Measurements from ENCODE around the gene POLR2B. TPM values are rescaled to one million over a fixed set of nuclear protein-coding genes. Genes with fewer than 3 reads are reported as not detected.

POLR2B gene
- total RNA-seq, 1 experiment from 2014 or later: 101 TPM

DNA sequence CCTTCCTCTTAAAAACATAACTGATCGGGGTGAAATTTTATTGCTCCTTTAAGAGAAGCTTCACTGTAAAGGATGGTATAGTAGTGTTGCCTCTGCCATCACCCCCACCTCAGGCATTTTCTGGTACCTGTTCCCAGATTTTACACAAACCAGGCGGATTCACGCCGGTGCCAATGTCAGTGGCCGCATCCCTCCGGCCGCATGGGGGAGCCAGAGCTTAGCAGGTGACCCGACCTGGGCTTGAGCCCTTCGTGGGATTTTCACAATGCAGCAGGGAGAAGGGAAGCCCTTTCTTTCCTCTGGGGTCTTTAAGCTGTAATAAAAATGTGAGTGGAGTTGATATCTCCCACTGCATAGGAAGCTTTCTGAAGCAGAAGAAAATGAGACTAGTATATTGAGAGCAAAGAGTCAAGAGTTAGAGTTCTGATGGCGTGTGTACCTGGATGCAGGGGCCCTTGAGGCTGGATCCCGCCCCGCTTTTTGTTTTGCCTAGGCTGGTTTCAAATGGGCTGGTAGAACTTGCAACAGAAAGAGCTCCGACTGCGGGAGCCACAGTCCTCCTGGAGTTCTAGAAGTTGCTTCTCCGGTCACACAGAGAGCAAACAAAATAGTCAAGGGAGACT is 59.4 kb downstream of the POLR2B start:
- intact Hi-C loops (cut with micrococcal nuclease): loop anchor here (1.0 to 10.0 kb wide), 4 partner anchors 77 to 389 kb away; partner anchors contain the start of gene IGFBP7
- peak; percentile 76 for DNase-seq (ENCODE audit: unreplicated experiment)
- peaks cover 10% of the 10 kb centered on the region for H3K36me3 Mint-ChIP-seq (ENCODE audit: insufficient read depth, unreplicated experiment)
- peaks cover 24% of the 10 kb centered on the region for H3K4me1 Mint-ChIP-seq (ENCODE audit: insufficient read depth, unreplicated experiment)
- BruUV-seq (replicated peaks): no TSS peak
- ChIA-PET CTCF (interaction anchor here (0.5 to 9.8 kb wide), 66 partner anchors 9 to 1454 kb away, joined by 3 to 213 read pairs (median 5); no protein-coding TSS in a partner anchor), POLR2A (interaction anchor here (0.6 to 3.5 kb wide), 7 partner anchors 10 to 828 kb away, joined by 3 to 15 read pairs (median 5); no protein-coding TSS in a partner anchor)
- H3K27ac Mint-ChIP-seq (ENCODE audit: low read depth, unreplicated experiment): no peak overlapping the region
- no peaks in the 10 kb centered on the region for H3K27me3 Mint-ChIP-seq (ENCODE audit: insufficient read depth, unreplicated experiment)
- H3K4me3 Mint-ChIP-seq (ENCODE audit: unreplicated experiment): no peak overlapping the region
- TF ChIP-seq, protein P1, sequence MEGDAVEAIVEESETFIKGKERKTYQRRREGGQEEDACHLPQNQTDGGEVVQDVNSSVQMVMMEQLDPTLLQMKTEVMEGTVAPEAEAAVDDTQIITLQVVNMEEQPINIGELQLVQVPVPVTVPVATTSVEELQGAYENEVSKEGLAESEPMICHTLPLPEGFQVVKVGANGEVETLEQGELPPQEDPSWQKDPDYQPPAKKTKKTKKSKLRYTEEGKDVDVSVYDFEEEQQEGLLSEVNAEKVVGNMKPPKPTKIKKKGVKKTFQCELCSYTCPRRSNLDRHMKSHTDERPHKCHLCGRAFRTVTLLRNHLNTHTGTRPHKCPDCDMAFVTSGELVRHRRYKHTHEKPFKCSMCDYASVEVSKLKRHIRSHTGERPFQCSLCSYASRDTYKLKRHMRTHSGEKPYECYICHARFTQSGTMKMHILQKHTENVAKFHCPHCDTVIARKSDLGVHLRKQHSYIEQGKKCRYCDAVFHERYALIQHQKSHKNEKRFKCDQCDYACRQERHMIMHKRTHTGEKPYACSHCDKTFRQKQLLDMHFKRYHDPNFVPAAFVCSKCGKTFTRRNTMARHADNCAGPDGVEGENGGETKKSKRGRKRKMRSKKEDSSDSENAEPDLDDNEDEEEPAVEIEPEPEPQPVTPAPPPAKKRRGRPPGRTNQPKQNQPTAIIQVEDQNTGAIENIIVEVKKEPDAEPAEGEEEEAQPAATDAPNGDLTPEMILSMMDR (IDR thresholded peaks at IDR 0.05; ENCODE audit: unreplicated experiment): peak; percentile 89
- no peaks in the 10 kb centered on the region for H3K9me3 Mint-ChIP-seq (ENCODE audit: unreplicated experiment)

DNA sequence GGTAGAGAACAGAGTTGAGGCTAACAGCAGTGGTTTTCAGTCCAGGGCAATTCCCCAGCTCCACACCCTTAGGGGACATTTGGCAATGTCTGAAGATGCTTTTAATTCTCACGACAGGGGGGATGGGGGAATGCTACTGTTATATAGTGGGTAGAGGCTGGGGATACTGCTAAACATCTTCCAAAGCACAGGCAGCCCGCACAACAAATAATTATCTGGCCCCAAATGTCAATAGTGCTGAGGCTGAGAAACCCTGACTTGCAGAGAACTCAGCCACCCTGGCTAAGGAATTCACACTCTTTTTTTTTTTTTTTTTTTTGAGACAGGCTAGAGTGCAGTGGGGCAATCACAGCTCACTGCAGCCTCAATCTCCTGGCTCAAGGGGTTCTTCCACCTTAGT is 60.6 kb downstream of the POLR2B start:
- Mint-ChIP-seq H3K27me3 (ENCODE audit: insufficient read depth, unreplicated experiment) (no peaks in the 10 kb centered on the region), H3K9me3 (ENCODE audit: unreplicated experiment) (no peaks in the 10 kb centered on the region), H3K27ac (ENCODE audit: low read depth, unreplicated experiment) (no peak overlapping the region), H3K36me3 (ENCODE audit: insufficient read depth, unreplicated experiment) (no peaks in the 10 kb centered on the region), H3K4me3 (ENCODE audit: unreplicated experiment) (no peak overlapping the region), H3K4me1 (ENCODE audit: insufficient read depth, unreplicated experiment) (peaks cover 26% of the 10 kb centered on the region)
- TF ChIP-seq, protein P1 (IDR thresholded peaks at IDR 0.05; ENCODE audit: unreplicated experiment): no peak
- peak; percentile 56 for DNase-seq (ENCODE audit: unreplicated experiment)
- CTCF ChIA-PET: interaction anchor here (0.6 to 9.8 kb wide), 10 partner anchors 8 to 386 kb away, joined by 3 to 213 read pairs (median 18); no protein-coding TSS in a partner anchor
- no TSS peak for BruUV-seq (replicated peaks)
- POLR2A ChIA-PET: interaction anchor here (3.5 kb wide), 1 partner anchor 43 kb away, joined by 15 read pairs; no protein-coding TSS in a partner anchor
- intact Hi-C loops (cut with micrococcal nuclease): loop anchor here (5.0 to 10.0 kb wide), 3 partner anchors 75 to 388 kb away; partner anchors contain the start of gene IGFBP7

DNA sequence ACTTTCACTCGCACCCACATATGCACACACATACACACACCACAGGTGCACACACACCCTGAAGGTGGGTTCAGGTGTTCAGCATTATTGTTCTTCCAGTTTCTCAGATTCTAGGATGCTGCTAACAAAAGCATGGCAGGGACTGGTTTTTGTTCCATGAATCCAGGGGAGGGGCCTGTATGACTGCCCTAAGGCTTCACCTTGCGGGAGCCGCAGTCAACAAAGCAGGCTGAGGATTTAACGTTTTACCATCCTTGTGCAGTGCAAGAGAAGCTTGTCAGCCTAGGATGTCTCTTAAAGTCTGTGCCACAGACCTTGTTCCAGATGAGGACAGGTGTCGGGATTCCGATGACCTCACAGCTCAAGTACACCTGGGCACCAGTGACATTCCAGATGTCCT is 61.8 kb downstream of the POLR2B start:
- BruUV-seq (replicated peaks): no TSS peak
- peaks cover 29% of the 10 kb centered on the region for H3K4me1 Mint-ChIP-seq (ENCODE audit: insufficient read depth, unreplicated experiment)

DNA sequence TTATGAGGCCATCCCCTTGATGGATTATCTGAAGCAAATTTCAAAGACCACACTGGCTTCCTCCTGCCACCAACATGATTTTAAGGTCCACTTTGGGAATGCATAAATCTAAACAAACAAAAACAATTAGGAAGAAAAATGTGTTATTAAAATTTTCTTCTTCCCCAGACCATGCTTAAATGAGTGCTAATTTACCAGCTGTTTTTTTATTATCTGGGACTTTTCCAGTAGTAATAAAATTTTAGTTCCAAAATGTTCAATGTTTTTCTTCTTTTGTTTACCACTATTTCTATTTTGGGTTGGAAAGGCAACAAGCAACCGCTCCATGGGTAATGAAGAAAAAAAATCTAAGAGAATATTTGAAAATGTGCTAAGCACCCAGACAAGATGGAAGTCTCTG is 62.3 kb downstream of the POLR2B start:
- Mint-ChIP-seq H3K9me3 (ENCODE audit: unreplicated experiment) (no peaks in the 10 kb centered on the region), H3K27me3 (ENCODE audit: insufficient read depth, unreplicated experiment) (no peaks in the 10 kb centered on the region), H3K27ac (ENCODE audit: low read depth, unreplicated experiment) (no peak overlapping the region), H3K36me3 (ENCODE audit: insufficient read depth, unreplicated experiment) (no peaks in the 10 kb centered on the region), H3K4me1 (ENCODE audit: insufficient read depth, unreplicated experiment) (peaks cover 29% of the 10 kb centered on the region), H3K4me3 (ENCODE audit: unreplicated experiment) (no peak overlapping the region)
- TF ChIP-seq, protein P1 (IDR thresholded peaks at IDR 0.05; ENCODE audit: unreplicated experiment): no peak
- DNase-seq (ENCODE audit: unreplicated experiment): no peak
- ChIA-PET POLR2A (interaction anchor here (0.6 to 1.1 kb wide), 2 partner anchors 62 to 109 kb away, joined by 3 read pairs; partner anchors contain the start of gene POLR2B), CTCF (interaction anchor here (0.6 to 9.8 kb wide), 6 partner anchors 14 to 367 kb away, joined by 3 to 213 read pairs (median 3); partner anchors contain the start of gene NOA1)
- no TSS peak for BruUV-seq (replicated peaks)
- intact Hi-C loops (cut with micrococcal nuclease): no loop called here

More for the DNA sequence above, 61.8 kb downstream of the POLR2B start:
- ChIA-PET POLR2A (interaction anchor here (0.6 to 1.1 kb wide), 5 partner anchors 9 to 123 kb away, joined by 3 read pairs; partner anchors contain the start of gene POLR2B), CTCF (interaction anchor here (0.5 to 9.8 kb wide), 9 partner anchors 10 to 1600 kb away, joined by 3 to 213 read pairs (median 3); partner anchors contain the start of gene NOA1)
- no peaks in the 10 kb centered on the region for H3K36me3 Mint-ChIP-seq (ENCODE audit: insufficient read depth, unreplicated experiment)
- no peak for DNase-seq (ENCODE audit: unreplicated experiment)
- TF ChIP-seq, protein P1 (IDR thresholded peaks at IDR 0.05; ENCODE audit: unreplicated experiment): no peak
- no peak overlapping the region for H3K27ac Mint-ChIP-seq (ENCODE audit: low read depth, unreplicated experiment)
- H3K27me3 Mint-ChIP-seq (ENCODE audit: insufficient read depth, unreplicated experiment): no peaks in the 10 kb centered on the region
- H3K9me3 Mint-ChIP-seq (ENCODE audit: unreplicated experiment): no peaks in the 10 kb centered on the region
- intact Hi-C loops (cut with micrococcal nuclease): no loop called here
- H3K4me3 Mint-ChIP-seq (ENCODE audit: unreplicated experiment): no peak overlapping the region

Data from MCF 10A (cell line).